C4-2B (cell line): ENCODE results near the gene OSBPL6.

Source experiments
- CTCF ChIP-seq: fragments of 450-650 bp; conservative IDR thresholded peaks from 2 replicates; pipeline ENCODE4 v1.5.1; 2017; ENCODE audit warnings: mild to moderate bottlenecking
- ZFX ChIP-seq: fragments of 450-650 bp; IDR thresholded peaks from 2 replicates; pipeline ENCODE4 v1.6.1; 2017

- no peak for TF ChIP-seq CTCF
- TF ChIP-seq ZFX = no peak
Measured at GRCh38 chr2:178211943-178212342, 17.6 kb downstream of the OSBPL6 start.
